ENCODE measurements around the gene SUGCT.

GRCh38 chr7:40194745-40195144 is 59.9 kb downstream of the SUGCT start:
- no peak for TF ChIP-seq EP300 (IDR thresholded peaks at IDR 0.05)
- TF ChIP-seq CTCF (IDR thresholded peaks at IDR 0.05) = no peak
- TF ChIP-seq POLR2A (IDR thresholded peaks at IDR 0.05) = no peak
- TF ChIP-seq POLR2AphosphoS5 (IDR thresholded peaks at IDR 0.05) = no peak

Data from stomach (tissue), 4 donors.